Smooth muscle cell (in vitro differentiated cells): ENCODE data around the gene ACSF2. TPM values are rescaled to one million over a fixed set of nuclear protein-coding genes. Genes with fewer than 3 reads are reported as not detected.

Experiments
- DNase-seq: peaks from one replicate; lab custom pipeline; 2025; ENCODE audit not compliant: unreplicated experiment; lab: John Stamatoyannopoulos, UW
- H2AFZ ChIP-seq: fragments of 200-600 bp; sonication (generic); 2 replicates; pipeline ENCODE4 v1.6.0; 2016; ENCODE audit warnings: antibody characterized with exemption, low read depth, mild to moderate bottlenecking
- H3F3A ChIP-seq: fragments of 200-600 bp; sonication (generic); 2 replicates; pipeline ENCODE4 v1.6.0; 2017; ENCODE audit warnings: antibody characterized with exemption, low read depth
- H3K27ac ChIP-seq: fragments of 200-600 bp; sonication (generic); 2 replicates; pipeline ENCODE4 v1.5.1; 2016; ENCODE audit warnings: low read depth, mild to moderate bottlenecking
- H3K27me3 ChIP-seq: fragments of 200-600 bp; sonication (generic); 2 replicates; pipeline ENCODE4 v1.6.1; 2016; ENCODE audit warnings: low read depth, mild to moderate bottlenecking
- H3K36me3 ChIP-seq: fragments of 200-600 bp; sonication (generic); 2 replicates; pipeline ENCODE4 v1.5.1; 2016; ENCODE audit warnings: low read depth
- H3K4me1 ChIP-seq: fragments of 200-600 bp; sonication (generic); 2 replicates; pipeline ENCODE4 v1.5.1; 2016; ENCODE audit warnings: low read depth
- H3K4me2 ChIP-seq: fragments of 200-600 bp; sonication (generic); 2 replicates; pipeline ENCODE4 v1.6.0; 2016; ENCODE audit warnings: mild to moderate bottlenecking
- H3K4me3 ChIP-seq: fragments of 200-600 bp; sonication (generic); 2 replicates; pipeline ENCODE4 v1.5.1; 2016; ENCODE audit warnings: mild to moderate bottlenecking
- H3K79me2 ChIP-seq: fragments of 200-600 bp; sonication (generic); 2 replicates; pipeline ENCODE4 v1.6.0; 2016; ENCODE audit warnings: low read depth, mild to moderate bottlenecking
- H3K9ac ChIP-seq: fragments of 200-600 bp; sonication (generic); 2 replicates; pipeline ENCODE4 v1.6.0; 2016; ENCODE audit warnings: low read depth
- H3K9me3 ChIP-seq: fragments of 200-600 bp; sonication (generic); replicated peaks from 2 replicates; pipeline ENCODE4 v1.5.1; 2016; ENCODE audit warnings: low read depth
- H4K20me1 ChIP-seq: fragments of 200-600 bp; sonication (generic); 2 replicates; pipeline ENCODE4 v1.6.0; 2016; ENCODE audit warnings: low read depth
- CTCF ChIP-seq: fragments of 200-600 bp; sonication (generic); IDR thresholded peaks from 2 replicates; pipeline ENCODE4 v1.5.1; 2017; ENCODE audit warnings: borderline replicate concordance, mild to moderate bottlenecking, antibody characterized with exemption; ENCODE audit not compliant: insufficient read depth, poor library complexity, severe bottlenecking
- WGBS: methylation state at CpG from one replicate; pipeline ENCODE4 v1.1.7; 2016; ENCODE audit warnings: low lambda C conversion rate; 5-methylcytosine and 5-hydroxymethylcytosine counted together
- polyA plus RNA-seq: library from polyadenylated mRNA; unstranded; fragments of >200 nt; fragmentation: Nextera tagmentation; extraction: Ambion mirVana; gene quantifications from 2 replicates; pipeline ENCODE4 v1.2.1, GENCODE V29; 2016
- total RNA-seq: library from RNA; depleted of rRNA; stranded (reverse); fragments of >200 nt; gene quantifications from 2 replicates; pipeline ENCODE4 v1.2.3, GENCODE V29; 2014

The ACSF2 gene
- total and polyA plus RNA-seq, 2 experiments from 2014 or later = 13.7 to 16.8 TPM

- Histone ChIP-seq H3K27ac (no peak overlapping the region), H3K36me3 (no peaks in the 10 kb centered on the region)
Measured at GRCh38 chr17:50440838-50441829, 15.1 kb downstream of the ACSF2 start.

GRCh38 chr17:50443505-50443974, 17.5 kb downstream of the ACSF2 start:
- Histone ChIP-seq H3K9me3 (no peaks in the 10 kb centered on the region), H4K20me1 (peaks cover 33% of the 10 kb centered on the region), H3K9ac (no peak overlapping the region), H2AFZ (no peak overlapping the region), H3K4me3 (peak overlapping the region; percentile 12), H3K36me3 (no peaks in the 10 kb centered on the region), H3K79me2 (no peaks in the 10 kb centered on the region), H3K27me3 (no peaks in the 10 kb centered on the region), H3K4me1 (peaks cover 8% of the 10 kb centered on the region), H3K27ac (peak overlapping the region; percentile 40), H3K4me2 (peak overlapping the region; percentile 79), H3F3A (peaks cover 12% of the 10 kb centered on the region)
- no peak for TF ChIP-seq CTCF
- DNase-seq = no peak
- 17% methylated on average over 3 of the region's 3 CpGs for WGBS

More at GRCh38 chr17:50440838-50441829, 15.1 kb downstream of the ACSF2 start:
- H3K27me3 ChIP-seq = no peaks in the 10 kb centered on the region
- peaks cover 29% of the 10 kb centered on the region for H4K20me1 ChIP-seq
- H3K4me1 ChIP-seq = peaks cover 8% of the 10 kb centered on the region
- no peak for TF ChIP-seq CTCF
- 95% methylated on average over 7 of the region's 10 CpGs for WGBS
- H3K9ac ChIP-seq = no peak overlapping the region
- no peak overlapping the region for H3K4me2 ChIP-seq
- H3K4me3 ChIP-seq = no peak overlapping the region
- no peaks in the 10 kb centered on the region for H3K79me2 ChIP-seq
- no peaks in the 10 kb centered on the region for H3K9me3 ChIP-seq
- no peak for DNase-seq
- H3F3A ChIP-seq = peaks cover 12% of the 10 kb centered on the region
- H2AFZ ChIP-seq = no peak overlapping the region

GRCh38 chr17:50444841-50445715, 19.1 kb downstream of the ACSF2 start:
- DNase-seq = no peak
- no peak overlapping the region for H3K4me3 ChIP-seq
- no peak overlapping the region for H3K9ac ChIP-seq
- no peak overlapping the region for H3K4me2 ChIP-seq
- TF ChIP-seq CTCF = no peak
- H3K79me2 ChIP-seq = no peaks in the 10 kb centered on the region
- peaks cover 12% of the 10 kb centered on the region for H3F3A ChIP-seq
- H3K27ac ChIP-seq = no peak overlapping the region
- H3K36me3 ChIP-seq = no peaks in the 10 kb centered on the region
- H3K27me3 ChIP-seq = no peaks in the 10 kb centered on the region
- 82% methylated on average over 6 of the region's 6 CpGs for WGBS
- H2AFZ ChIP-seq = no peak overlapping the region
- H3K4me1 ChIP-seq = peaks cover 8% of the 10 kb centered on the region
- no peaks in the 10 kb centered on the region for H3K9me3 ChIP-seq
- H4K20me1 ChIP-seq = peaks cover 33% of the 10 kb centered on the region
